CD4-positive, alpha-beta T cell treated with Interleukin-21 for 1 hour (primary cell): ENCODE results near the gene KMT5C.

Source experiments
- DNase-seq: peaks from one replicate; pipeline ENCODE4 v3.0.0-alpha.2; 2020

The KMT5C gene

GRCh38 chr19:55369653-55370304, 30.1 kb downstream of the KMT5C start:
- no peak for DNase-seq

GRCh38 chr19:55370305-55370988, 30.8 kb downstream of the KMT5C start, which contains the start of gene IL11:
Gene IL11 (minus strand): TSS chr19:55370463. CDS start chr19:55370310, 153 bp downstream.
- DNase-seq: no peak

- DNase-seq: no peak
These were observed 32.8 kb downstream of the KMT5C start for GRCh38 chr19:55372316-55373081.

- DNase-seq: no peak
These were observed 33.8 kb downstream of the KMT5C start for GRCh38 chr19:55373306-55373992.

- no peak for DNase-seq
These were observed 34.5 kb downstream of the KMT5C start for GRCh38 chr19:55373993-55374757.

- no peak for DNase-seq
These were observed 36.7 kb downstream of the KMT5C start, which contains the start of gene TMEM190 for GRCh38 chr19:55376241-55376933. Gene TMEM190 (plus strand): TSS chr19:55376826. CDS start chr19:55376854, 28 bp downstream.

GRCh38 chr19:55377356-55378131, 37.9 kb downstream of the KMT5C start:
- no peak for DNase-seq

- no peak for DNase-seq
These were observed 39.5 kb downstream of the KMT5C start for GRCh38 chr19:55379174-55379573.

- DNase-seq: no peak
These were observed 42.3 kb downstream of the KMT5C start for GRCh38 chr19:55382013-55382412.

GRCh38 chr19:55382522-55383054, 42.9 kb downstream of the KMT5C start:
- no peak for DNase-seq

GRCh38 chr19:55383279-55384130, 43.8 kb downstream of the KMT5C start:
- DNase-seq: peak; percentile 46

- DNase-seq: peak; percentile 40
These were observed 44.6 kb downstream of the KMT5C start, which contains the start of gene TMEM238 for GRCh38 chr19:55384131-55384919. Gene TMEM238 (minus strand): TSS chr19:55384292. CDS start chr19:55384259, 33 bp downstream.

GRCh38 chr19:55384920-55385723, 45.4 kb downstream of the KMT5C start:
- DNase-seq: peak; percentile 97

- DNase-seq: peak; percentile 99
These were observed 46.2 kb downstream of the KMT5C start, which contains the start of gene RPL28 for GRCh38 chr19:55385724-55386492. Gene RPL28 (plus strand): TSS chr19:55385932. CDS start chr19:55386358, 426 bp downstream.

- no peak for DNase-seq
These were observed 46.9 kb downstream of the KMT5C start for GRCh38 chr19:55386493-55386971.

- DNase-seq: no peak
These were observed 48.2 kb downstream of the KMT5C start for GRCh38 chr19:55387736-55388497.
